Myocyte (in vitro differentiated cells): ENCODE data around the gene ADAMTSL5. TPM values are rescaled to one million over a fixed set of nuclear protein-coding genes. Genes with fewer than 3 reads are reported as not detected.
"Not testable (repeated sequence)": the region's sequence is repeated elsewhere in the genome, so short reads cannot be mapped to it uniquely, and the experiment has no call there.

Experiments used
- DNase-seq: peaks from one replicate; pipeline ENCODE4 v3.0.0-alpha.2; 2012; ENCODE audit warnings: low read depth
- total RNA-seq: library from RNA; depleted of rRNA; stranded (reverse); fragments of >200 nt; gene quantifications from 2 replicates; pipeline ENCODE4 v1.2.3, GENCODE V29; 2014

The ADAMTSL5 gene
- total RNA-seq, 1 donor from 2014 or later = 9.8 TPM

DNA sequence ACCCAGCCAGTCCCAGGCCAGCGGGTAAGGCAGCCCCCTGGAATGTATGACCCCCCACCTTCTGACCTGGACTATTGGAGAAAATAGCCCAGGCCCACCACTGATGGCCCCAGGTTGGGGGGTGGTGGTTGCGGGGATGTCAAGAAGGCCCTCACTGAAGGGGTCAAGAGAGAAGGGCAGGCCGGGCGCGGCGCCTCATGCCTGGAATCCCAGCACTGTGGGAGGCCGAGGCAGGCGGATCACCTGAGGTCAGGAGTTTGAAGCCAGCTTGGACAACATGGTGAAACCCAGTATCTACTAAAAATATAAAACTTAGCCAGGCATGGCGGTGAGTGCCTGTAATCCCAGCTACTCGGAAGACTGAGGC, 1.5 kb upstream of the ADAMTSL5 start:
- DNase-seq = no peak

DNA sequence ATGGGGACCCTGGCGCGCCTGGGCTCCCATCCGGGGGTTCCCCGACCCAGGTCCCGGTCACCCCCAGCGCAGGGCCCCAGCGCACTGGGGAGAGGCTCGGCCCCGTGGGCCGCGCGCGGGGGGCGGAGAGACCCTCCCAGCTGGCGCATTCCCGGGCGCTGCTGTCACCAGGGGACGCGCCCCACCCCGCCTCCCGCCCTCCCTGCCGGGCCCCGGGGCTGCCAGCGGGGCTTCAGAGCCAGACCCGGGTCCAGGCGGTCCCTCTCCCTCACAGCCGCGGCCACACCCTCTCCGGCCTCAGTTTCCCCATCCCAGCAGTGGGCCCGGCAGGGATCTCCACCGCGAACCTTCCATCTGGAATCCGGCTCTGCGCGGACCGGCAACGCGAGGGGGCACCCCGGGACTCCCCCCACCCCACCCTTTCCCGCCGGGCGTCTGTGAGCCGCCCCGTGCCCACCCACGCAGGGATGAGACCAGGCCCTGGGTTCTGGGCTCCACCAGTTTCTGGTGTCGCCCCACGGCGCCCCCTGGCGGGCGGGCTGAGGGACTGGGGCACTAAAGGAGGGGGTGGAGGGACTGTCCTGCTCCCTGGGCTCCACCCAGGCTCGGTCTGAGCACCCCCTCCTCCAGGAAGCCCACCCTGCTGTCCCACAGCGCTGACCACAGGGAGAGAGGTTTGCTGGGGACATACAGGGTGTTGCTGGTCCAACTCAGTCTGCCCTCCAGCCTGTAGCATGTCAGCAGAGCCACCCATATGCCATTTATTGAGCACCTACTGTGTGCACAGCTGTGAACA, 878 bp upstream of the ADAMTSL5 start:
- peak; percentile 69 for DNase-seq

DNA sequence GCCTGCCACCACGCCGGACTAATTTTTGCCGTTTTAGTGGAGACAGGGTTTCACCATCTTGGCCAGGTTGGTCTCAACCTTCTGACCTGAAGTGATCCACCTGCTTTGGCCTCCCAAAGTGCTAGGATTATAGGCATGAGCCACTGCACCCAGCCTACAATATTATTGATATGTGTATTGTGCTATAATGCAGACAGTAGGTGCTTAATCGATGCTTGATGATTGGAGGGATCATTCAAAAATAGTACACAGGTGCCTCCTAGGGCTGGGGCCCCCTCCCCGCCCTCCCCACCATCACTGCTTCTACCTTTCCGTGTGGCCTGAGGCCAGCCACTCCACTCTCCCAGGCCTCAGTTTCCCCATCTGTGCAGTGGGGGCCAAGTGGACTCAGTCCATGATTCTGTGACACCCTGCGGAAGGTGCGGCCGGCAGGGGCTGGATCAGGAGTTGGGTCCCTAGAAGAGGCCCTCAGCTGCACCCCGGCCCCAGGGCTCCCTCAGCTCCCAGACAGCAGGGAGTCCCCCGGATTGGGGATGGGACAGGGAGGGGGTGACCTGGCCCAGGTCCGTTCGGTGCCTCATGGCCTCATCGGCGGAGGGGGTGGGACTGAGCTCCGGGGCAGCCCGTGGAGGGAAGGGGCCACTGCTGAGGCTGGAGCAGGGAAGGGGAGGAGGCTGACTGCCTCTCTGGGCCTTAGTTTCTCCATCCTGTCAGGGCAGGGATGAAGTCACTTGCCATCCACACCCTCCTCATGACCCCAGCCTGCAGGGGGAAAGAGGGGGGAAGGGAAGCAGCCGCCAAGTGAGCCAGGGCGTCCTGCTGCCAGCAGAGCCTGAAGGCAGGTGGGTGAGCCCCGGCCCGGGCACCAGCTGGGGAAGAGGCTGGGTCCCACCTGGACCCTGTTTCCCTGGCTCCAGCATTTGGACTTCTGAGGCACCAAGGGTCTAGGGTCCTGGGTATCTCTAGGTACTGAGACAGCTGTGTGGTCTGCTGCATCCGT, 1.2 kb downstream of the ADAMTSL5 start:
- no peak for DNase-seq

DNA sequence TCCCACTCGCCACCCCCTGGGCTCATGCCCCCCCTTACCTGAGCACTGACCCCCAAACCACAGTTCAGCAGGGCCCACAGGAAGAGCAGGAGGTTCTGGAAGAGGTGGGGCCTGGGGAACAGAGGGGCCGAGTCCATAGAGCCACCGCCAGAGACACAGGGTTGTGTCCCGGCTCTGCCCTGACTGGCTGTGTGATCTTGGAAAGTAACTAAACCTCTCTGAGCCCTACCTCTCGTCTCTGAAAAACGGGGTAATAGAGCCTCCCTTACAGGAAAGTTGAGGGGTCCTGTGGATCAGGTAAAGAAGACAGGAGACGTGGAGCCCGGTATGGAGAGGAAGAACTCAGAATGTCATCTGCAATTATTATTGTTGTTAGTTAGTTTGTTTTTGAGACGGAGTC, 2.0 kb downstream of the ADAMTSL5 start:
- DNase-seq = no peak

DNA sequence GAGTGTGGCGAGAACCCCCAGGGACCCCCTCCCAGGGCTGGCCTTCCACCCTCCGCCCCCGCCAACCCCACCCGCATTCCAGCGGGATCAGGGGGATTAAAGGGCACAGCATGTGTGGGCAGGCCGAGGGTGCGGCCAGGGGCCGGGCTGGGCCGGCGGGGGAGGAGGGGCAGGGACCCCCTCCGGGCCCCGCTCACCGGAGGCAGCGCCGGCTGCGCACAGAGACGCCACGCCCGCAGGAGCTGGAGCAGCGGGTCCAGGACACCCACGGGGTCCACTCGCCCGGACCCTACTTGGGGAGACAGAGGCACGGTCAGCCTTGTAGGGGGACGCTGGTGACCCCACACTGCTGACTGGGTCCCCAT, 2.4 kb downstream of the ADAMTSL5 start:
- peak; percentile 43 for DNase-seq

DNA sequence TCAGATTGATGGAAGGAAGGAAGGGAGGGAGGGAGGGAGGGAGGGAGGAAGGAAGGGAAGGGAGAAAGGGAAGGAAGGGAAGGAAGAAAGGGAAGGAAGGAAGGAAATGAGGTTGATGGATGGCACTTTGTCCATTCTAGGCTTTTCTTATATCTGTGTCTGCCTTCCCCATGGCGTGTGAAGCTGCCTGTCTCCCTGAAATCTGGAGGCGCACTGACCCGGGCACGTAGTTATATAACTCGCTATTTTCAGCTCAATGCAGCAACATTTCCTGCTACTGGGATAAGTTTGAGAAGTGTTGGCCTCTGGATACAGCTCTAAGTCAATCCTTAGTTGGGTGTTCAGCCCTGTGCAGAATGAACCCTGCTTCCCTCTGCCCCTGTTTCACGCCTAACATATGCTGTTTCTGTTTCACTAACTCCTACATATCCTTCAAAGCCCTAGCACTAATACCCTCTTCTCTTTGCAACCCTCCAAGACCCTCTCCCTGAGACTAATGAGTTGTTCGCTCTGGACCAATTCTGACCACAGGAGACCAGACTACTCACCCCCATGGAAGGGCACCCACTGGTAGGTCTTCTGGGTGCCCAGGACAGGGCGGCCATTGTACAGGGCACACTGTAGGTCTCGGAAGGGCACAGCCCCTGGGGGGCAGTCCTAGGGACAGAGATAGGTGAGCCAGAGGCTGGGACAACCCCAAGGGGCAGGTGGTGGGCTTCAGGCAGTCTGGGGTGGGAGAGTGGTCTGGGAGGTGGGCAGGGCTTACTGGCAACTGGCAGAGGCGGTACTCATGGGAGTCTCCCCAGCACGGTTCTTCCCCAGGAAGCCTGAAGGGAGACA, 3.0 kb downstream of the ADAMTSL5 start:
- no peak for DNase-seq

DNA sequence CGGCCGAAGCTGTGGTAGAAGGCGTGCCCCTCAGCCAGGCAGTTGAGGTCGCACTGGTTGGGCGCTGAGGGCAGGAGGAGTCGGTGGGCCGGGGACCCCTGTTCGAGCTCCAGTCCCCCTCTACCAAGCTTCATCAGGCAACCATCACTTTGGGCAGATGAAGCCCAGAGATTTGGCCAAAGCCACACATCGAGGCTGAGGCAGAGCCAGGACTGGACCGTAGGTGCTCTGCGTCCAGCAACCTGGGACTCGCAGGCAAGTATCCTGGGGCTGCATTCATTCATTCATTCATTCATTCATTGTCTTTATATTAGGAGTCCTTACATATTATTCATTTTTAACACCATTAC, 4.3 kb downstream of the ADAMTSL5 start:
- no peak for DNase-seq

DNA sequence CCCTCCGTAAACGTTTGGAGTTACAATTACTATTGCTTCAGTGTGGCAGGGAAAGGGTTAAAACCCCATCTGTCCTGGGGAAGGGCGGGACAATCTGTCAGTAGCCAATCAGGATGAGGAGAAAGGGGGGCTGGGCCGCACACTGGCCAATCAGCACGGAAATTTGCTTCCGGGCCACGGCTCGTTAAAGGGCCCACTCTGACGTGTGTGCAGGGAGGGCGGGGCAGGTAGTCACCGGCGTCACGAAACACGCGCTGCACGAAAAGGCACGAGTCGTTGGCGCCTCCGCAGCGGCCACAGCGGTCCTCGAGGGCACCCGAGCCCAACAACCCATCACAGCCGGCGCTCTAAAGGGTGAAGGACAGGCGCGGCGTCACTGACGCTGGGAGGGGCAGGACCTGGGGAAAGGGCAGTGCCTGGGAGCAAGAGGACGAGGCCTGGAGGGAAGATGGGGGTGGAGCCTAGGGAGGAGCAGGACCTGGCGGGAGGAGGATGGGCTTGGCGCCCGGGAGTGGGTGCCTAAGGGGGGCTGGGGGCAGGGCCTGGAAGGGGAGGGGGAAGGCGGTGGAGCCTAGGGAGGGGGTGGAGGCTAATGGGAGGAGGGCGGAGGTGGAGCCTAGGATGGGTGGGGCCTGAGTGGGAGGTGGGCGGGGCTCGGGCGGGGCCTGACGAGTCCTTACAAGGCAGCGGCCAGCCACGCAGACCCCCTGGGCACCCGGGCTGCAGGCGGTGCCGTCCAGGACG, 4.9 kb downstream of the ADAMTSL5 start:
- peak; percentile 72 for DNase-seq

DNA sequence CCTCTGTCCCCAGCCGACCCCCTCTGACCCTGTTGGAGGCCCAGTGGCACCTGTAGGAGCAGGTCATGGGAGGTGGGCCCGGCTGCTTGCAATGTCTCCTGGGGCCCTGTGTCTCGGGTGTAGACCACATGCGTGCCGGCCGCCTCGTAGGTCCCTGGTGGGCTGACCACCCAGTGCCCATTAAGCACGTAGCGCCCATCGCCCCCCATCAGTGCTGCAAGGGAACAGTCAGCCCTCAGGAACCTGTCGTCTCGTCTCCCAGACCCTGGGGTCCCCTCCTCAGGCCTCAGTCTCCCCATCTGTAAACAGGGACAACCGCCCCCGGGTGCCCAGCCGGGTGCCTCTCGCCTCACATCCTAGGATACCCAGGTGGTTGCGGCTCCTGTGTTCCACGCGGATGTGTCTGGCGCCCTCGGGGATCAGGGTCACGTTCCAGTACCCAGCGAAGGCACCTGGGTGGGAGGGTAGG, 5.6 kb downstream of the ADAMTSL5 start:
- DNase-seq = no peak

DNA sequence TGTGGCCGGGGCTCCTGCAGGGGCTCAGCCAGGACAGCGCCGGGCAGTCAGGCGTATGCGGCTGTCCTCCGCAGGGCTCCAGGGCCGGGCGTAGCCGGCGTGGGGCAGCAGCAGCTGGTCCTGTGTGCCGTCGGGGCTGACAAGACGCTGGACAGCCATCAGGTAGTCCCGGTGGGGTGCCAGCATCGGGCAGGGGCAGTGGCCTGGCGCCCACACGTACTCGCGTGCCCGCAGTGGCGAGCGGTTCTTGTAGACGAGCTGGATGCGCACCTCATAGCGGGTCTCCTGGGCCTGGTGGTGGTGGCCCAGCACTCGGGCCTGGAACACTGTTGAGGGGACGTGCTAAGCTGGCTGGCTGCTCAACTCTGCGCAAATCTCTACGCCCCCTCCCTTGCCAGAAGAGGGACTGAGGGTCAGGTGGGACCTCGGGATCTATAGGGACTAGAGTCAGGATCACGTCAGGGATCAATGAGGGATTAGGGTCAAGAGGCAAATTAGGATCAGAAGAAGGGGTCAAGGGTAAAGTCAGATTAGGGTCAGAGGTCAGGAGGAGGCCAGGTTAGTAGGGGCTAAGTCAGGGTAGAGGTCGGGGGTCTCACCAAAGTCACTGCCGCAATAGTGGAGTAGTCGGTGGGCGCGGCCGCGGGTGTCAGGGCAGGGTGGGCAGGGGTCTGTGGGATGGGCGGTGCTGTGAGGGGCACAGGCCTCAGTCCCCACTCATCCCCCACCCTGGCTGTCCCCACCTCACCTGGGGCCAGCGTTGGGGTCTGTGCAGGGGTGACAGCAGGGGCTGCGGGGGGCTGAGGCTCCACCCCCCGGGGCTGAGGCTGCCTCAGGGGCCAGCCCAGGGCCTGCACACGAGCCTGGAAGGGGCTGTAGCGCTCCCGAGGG, 6.6 kb downstream of the ADAMTSL5 start:
- DNase-seq = no peak

DNA sequence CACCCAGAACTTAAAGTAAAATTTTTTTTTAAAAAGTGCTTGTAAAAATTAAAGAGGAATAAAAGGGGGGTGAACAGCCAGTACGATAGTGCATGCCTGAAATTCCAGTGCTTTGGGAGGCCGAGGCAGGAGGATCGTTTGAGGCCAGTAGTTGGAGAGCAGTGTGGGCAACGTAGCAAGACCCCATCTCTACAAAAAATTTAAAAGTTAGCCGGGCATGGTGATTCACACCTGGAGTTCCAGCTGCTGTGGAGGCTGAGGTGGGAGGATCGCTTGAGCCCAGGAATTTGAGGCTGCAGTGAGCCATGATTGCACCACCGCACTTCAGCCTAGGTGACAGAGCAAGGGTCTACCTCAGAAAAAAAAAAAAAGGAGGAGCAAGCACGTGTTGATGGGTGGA, 7.8 kb downstream of the ADAMTSL5 start:
- no peak for DNase-seq

DNA sequence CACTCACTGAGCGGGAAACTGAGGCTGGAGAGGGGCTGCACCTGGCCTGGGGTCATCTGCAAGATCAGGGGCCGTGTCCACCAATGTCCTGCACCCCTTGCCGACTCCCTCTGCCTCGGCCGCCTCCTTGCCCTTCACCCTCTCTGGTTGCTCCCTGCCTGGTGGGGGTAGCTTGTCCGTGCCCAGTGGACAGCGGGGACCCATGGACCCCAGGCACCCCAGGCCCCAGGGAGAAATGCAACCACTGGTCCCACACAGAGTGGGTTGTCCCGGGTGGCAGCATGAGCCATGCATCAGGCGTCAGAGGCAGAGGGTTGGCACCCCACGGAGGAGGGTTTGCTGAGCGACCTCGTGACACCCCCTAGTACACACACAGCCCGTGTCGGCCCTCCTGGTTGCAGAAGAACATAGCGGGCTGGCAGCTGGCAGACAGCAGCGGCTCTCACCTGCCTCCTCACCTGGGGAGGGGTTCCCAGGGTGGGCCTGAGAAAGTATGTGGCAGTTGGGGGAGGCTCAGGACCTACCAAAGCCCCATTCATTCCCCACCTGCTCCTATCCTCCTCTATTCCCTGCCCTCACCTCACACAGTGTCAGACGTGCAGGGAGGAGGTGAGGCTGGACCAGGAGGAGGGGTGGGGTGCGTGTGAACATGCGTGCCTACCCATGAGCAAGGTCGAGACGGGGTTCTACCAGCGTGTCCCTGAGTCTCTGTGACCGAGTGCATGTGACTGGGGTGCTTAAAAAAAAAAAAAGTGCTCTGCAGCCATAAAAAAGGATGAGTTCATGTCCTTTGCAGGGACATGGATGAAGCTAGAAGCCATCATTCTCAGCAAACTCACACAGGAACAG, 8.7 kb downstream of the ADAMTSL5 start:
- no peak for DNase-seq

DNA sequence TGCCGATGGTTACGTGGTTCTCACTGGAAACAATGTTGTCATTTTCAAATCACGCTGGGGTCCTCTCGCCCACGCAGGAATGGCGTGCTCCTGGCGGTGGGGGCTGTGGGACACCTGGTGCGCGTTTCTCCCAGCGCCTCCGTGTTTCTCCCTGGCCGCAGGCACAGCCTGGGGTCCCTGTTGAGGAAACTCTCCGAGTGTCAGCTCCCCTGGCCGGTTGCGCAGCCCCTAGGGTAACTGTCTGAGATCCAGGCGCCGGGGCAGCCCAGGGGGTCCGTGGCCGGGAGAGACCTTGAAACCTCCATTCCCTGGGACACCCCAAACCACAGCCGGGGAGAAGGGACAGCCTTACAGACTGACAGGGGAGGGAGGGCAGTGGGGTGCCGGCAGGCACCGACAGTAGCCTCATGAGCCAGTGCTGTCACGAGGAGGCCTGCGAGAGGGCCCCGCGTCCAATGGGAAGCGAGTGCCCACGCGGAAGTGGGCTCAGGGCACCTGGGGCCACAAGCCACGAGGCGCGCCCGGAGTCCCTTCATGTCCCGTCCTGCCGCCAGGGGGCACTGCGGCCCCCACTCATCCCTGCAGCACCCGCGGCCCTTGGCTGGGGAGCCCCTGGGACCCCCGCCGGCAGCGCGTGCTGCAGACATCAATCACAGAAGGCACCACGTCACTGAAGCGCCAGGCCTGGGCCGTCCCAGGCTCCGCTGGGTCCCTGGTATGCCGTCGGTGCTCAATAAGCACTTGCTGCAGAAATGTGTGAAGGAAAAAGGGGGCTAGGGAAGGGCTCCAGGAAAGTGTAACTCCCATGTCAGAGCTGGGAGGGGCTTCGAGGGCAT, 9.5 kb downstream of the ADAMTSL5 start:
- peak; percentile 47 for DNase-seq

DNA sequence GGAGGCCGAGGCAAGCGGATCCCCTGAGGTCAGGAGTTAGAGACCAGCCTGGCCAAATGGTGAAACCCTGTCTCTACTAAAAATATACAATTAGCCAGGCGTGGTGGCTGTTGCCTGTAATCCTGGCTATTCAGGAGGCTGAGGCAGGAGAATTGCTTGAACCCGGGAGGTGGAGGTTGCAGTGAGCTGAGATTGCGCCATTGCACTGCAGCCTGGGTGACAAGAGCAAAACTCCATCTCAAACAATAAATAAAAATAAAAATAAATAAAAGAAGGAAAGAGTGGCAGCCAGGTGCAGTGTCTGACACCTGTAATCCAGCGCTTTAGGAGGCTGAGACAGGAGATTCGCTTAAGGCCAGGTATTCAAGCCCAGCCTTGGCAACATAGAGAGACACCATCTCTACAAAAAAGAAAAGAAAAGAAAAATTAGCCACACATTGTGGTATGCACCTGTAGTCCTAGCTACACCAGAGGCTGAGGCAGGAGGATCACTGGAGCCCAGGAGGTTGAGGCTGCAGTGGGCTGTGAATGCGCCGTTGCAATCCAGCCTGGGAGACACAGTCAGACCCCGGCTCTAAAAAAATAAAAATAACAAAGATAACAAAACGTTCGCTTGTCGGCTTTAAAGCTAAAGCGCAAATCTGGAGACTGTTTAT, 10.3 kb downstream of the ADAMTSL5 start:
- no peak for DNase-seq

DNA sequence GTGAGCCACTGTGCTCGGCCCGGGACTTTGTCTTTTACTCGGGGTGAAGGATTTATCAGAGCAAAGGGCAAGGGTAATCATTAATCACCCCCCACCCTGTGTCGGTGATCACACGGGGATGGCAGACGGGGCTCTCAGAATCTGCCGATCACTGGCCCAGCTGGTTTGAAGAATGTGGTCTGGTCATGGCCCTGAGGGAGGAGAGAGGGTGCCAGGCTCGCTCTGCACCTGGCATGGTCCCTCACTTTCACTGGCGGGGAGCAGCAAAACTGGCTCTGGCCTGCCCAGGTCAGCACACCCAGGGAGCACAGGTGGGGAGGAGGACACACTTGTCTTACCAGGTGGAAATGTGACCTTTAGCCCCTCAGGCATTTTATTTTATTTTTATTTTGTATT, 11.6 kb downstream of the ADAMTSL5 start:
- DNase-seq = peak; percentile 65

DNA sequence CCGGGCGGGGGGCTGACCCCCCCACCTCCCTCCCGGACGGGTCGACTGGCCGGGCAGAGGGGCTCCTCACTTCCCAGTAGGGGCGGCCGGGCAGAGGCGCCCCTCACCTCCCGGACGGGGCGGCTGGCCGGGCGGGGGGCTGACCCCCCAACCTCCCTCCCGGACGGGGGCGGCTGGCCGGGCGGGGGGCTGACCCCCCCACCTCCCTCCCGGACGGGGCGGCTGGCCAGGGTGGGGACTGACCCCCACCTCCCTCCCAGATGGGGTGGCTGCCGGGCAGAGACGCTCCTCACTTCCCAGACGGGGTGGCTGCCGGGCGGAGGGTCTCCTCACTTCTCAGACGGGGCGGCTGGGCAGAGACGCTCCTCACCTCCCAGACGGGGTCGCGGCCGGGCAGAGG, 13.6 kb downstream of the ADAMTSL5 start:
- DNase-seq = not testable (repeated sequence)

DNA sequence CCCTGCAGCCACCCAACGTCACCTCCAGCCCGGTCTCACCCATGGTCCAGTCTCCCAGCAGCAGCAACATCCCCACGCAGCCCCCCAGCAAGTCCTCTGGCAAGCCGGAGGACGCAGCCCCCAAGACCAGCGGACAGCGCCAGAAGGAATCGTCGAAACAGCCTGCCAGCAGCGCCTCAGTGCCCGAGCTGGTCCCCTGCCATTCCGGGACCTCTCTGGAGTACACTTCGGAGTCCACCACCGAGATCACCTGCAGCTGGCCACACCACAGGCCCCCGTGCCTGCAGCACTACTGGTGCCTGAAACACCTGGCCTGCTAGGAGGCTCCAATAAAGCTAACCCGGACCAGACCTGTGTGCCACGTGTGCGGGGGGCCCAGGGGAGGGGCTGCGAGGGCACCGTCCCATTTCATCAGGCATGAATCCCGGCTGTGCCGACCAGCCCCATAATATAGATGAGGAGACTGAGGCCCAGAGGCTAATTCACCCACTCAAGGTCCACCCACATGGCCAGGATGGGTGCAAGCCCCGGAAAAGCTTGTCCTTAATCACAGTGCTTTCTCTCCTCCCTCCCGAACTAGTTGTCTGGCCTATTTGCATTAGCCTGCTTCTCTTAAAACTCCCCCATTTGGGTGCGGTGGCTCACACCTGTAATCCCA, 15.1 kb downstream of the ADAMTSL5 start:
- no peak for DNase-seq
